ENCODE results near the gene GRIK1.

GRIK1 gene

DNA sequence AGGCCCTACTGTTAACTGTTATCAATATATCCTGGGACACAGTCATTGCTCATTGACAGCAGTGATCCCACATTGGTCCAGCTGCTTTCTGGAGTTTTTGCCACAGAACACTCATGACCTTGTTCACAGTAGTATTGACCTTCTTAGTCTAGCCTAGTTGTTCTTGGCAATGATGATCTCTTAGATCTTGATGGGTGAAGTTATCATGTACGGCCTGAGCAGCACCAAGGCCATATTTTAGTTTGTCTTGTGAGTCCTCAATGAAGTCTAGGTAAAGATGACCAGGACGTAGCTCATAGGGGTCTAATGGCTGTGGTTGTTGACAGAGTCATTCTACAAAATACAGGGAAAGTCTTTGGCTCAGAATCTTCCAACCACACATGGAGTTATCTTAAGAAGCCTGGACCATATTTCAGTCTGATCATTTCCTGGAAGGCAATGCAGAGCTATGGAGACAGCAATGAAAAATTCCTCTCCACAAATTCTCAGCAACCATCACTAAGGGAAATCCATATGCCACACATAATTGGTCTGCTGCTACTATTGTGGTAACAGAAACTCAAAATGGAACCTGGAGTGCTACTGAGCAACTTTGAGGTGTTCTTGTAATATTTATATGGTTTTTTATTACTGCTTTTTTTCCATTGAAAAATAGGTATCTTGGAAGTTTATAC, 279.6 kb downstream of the GRIK1 start:
- no peak for DNase-seq

- no peak for DNase-seq
Observed at GRCh38 chr21:29658934-29659203, 280.9 kb downstream of the GRIK1 start.

DNA sequence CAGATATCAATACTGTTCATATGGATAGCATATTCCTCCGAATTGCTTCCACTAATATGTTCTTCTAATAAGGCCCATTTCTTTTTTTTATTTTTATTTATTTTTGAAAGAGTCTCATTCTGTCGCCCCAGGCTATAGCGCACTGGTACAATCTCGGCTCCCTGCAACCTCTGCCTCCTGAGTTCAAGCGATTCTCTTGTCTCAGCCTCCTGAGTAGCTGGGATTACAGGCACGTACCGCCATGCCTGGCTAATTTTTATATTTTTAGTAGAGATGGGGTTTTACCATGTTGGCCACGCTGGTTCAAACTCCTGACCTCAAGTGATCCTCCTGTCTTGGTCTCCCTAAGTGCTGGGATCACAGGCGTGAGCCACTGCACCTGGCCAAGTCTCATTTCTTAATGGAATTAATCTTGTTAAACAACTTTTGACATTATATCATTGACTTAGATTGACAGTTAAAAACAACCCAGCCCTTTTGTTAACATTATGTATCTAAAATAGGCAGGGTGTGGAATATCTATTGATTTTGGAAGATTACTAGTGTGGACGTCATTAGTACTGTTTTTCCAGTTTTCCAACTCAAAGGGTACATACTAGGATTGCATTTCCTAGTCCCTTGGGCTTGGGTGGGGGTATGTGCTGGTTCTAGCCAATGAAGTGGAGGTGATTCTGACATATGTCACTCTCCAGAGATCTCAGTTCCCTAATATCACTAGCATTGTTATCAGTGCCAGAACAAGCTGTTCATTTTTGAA, 281.4 kb downstream of the GRIK1 start:
- DNase-seq, result no peak

- no peak for DNase-seq
Observed at GRCh38 chr21:29657240-29657989, 282.4 kb downstream of the GRIK1 start.

DNA sequence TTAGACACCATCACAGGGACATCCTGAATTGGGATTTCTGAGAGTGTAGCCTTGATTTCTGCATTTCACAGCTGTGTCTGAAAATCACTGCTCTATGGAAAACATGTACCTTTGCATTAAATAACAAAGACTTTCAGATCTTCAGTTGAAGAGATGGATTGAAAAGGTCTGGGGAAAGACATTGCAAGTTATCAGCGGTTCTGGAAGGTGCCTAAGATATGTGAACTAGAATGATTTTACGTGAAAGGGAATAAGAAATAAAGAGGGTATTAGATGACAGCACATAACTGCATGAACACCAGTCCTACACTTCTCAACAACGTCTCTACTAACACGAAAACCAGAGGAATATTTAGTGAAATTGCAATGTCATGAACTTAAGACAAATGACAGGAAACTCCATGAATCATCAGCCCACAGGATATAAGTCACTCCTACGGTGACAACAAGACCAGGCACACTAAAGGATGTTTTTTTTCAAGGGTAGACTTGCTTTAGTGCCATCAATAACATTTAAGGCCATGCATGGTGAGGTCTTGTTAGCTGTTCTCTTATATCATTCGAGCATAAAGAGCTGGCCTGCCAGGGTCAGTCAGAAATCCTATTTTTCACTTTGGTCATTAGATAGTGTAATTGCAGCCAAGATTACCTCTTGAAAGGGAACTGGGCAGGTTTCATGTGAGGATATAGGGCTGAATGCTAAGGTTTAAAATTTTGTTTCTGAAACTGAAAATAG, 283.1 kb downstream of the GRIK1 start:
- no peak for DNase-seq

- DNase-seq, result no peak
Observed at GRCh38 chr21:29655577-29655976, 284.2 kb downstream of the GRIK1 start.

GRCh38 chr21:29654855-29655254, 284.9 kb downstream of the GRIK1 start:
- DNase-seq, result no peak

GRCh38 chr21:29654203-29654602, 285.6 kb downstream of the GRIK1 start:
- no peak for DNase-seq

DNA sequence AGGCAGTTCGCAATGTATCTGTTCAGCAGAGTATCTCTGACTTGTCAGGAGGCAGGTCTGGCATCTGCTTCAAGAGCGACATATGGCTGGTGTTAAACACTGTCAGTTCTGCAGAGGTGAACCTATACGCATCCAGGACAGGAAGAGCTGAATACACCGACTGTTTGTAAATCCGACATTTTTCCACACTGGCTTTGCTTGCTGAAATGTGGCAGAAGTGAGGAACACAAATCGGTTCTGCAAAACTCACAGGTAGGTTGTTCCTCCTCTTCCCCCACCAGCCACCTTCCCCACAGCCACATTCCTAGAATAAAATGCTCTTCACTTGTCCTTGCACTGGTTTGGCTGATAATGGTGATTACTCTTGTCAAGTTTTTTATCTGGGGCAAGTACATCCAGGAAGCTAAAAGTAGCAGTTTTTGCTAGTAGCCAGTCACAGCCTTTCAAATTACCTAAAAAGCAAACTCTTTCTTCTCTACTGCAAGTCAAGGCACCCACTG, 289.2 kb downstream of the GRIK1 start:
- DNase-seq, result no peak

- DNase-seq, result no peak
Observed at GRCh38 chr21:29649406-29649814, 290.4 kb downstream of the GRIK1 start.

DNA sequence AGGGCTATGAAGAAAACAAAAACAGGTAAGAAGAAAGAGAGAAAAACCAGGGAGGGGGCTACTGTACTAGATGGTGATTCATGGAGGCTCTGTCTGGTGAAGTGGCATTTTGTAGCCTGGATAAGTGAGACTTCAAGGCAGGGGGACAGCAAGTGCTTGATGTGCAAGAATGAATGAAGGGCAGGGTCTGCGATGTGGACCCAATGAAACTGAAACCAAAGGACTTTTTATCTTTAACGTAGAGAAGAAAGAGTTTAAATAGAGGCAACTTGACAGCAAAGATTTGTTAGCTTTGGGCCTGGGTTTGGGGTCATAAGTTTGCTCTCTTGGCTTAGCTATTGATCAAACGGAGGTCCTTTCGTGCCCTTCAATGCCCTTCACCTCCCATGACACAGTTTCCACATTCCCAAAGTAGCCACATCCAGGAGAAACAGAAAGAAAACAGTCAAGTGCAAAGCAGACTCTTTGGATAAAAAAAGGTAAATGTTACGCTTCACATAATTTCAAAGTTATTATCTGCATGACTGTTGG, 291.0 kb downstream of the GRIK1 start:
- no peak for DNase-seq

GRCh38 chr21:29647353-29647781, 292.4 kb downstream of the GRIK1 start:
- no peak for DNase-seq

GRCh38 chr21:29645666-29646553, 293.9 kb downstream of the GRIK1 start:
- no peak for DNase-seq

DNA sequence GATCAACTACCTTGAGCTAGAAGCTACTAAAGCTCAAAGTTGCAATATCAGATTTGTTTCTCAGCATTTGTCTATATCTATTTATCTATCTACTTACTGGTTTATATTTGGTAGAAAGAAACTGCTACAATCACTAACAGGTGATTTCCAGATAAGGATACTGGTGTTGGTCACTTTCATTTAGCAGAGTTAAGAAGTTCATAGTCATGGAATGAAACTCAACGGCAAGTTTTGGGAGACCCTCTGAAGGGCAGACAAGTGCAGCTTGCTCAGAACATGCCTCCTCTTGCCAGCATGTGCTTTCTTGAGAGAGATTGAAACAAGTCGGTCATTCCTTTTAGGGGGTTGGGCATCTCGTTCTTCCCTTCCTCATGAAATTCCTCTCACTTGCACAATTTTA, 296.5 kb downstream of the GRIK1 start:
- no peak for DNase-seq

GRCh38 chr21:29642551-29643245, 297.1 kb downstream of the GRIK1 start:
- DNase-seq, result no peak

GRCh38 chr21:29641635-29642550, 297.9 kb downstream of the GRIK1 start:
- DNase-seq, result no peak

DNA sequence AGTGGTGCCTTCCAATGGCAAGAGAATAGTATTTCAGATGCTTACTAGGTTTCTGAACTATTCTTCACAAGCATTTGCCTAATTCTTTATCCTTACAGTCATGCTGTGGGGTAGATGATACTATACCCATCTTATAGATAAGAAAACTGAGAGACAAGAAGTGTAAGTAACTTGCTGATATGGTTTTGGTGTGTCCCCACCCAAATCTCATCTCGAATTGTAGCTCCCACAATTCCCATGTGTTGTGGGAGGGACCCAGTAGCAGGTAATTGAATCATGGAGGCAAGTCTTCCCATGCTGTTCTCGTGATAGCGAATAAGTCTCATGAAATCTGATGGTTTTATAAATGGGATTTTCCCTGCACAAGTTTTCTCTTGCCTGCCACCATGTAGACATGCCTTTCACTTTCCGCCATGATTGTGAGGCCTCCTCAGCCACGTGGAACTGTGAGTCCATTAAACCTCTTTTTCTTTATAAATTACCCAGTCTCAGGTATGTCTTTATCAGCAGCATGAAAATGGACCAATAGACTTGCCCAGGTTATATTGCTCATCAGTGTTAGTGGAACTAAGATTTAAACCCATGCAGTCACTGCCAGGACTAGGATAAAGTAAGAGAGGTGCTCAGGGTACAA, 298.7 kb downstream of the GRIK1 start:
- no peak for DNase-seq

DNA sequence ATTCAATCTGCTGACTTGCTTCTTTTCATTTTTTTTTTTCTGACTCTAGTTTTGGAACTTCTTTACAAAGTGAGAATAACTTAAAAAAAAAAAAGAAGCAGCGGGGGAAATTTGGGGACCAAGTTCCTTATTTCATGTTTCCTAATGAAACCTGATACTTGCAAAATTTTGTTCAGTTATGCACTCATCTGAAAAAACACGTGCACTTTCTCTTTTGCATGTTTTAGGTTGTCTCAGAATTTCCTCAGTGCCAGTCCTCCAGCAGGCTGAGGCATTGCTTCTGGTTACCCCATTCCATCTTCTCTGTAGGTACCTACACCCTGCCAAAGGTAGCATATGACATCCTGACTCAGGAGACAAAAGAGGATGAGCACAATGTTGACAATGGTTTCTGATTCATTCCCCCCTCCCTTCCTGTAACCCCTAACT, 299.7 kb downstream of the GRIK1 start:
- DNase-seq, result no peak

DNA sequence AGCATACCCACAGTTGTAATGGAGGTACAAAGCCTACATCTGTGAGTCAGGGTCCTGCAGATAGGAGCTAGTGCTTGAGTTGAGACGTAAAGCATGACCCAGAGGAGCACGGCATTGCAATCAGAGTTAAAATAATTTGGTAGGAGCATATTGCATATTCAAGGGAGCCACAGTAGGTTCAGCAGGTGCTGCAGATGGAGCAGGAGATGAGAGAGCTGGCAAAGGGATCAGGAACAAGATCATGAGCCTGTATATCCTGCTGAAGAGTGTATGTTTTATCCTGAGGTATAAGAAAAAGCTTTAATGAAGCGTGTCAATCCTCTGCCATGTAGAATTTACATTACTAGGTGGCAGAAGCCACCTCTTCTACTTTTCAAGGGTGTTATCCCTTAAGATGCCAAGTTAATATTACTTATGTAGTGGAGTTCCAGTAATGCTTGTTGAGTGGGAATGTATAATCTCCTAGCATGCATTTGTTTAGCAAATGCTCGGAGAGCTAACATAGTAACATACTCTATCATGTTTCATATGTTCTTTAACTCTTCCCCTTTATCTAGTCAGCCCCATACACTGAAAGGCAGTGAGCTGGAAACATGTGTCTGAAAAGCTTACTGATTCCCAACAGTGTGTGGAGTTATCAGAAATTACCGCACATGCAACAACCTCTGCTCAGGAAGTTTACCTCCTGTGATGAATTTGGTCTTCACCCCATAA, 300.3 kb downstream of the GRIK1 start:
- DNase-seq, result no peak

Measured in NCI-H1436 treated with DMSO at 0.1 percent for 48 hours (cell line).